Thyroid gland (tissue), 4 donors: ENCODE results near the gene NRXN2. TPM values are rescaled to one million over a fixed set of nuclear protein-coding genes. Genes with fewer than 3 reads are reported as not detected.

Experiments
- DNase-seq, 2 donors: peaks; one replicate each; pipeline ENCODE4 v3.0.0-alpha.2; 2019
- H3K27ac ChIP-seq, 3 donors: fragments of 200-600 bp; sonication (generic); 1 replicate in 2 of 3; 2 replicates in 1 of 3; pipeline ENCODE4 v1.5.1; 2016 to 2019; ENCODE audit warnings: mild to moderate bottlenecking in 1 of 3, moderate library complexity in 1 of 3
- H3K27me3 ChIP-seq: fragments of 200-600 bp; sonication (generic); one replicate; pipeline ENCODE4 v1.5.1; 2019
- H3K36me3 ChIP-seq, 2 donors: fragments of 200-600 bp; sonication (generic); one replicate each; pipeline ENCODE4 v1.5.1; 2016 to 2019
- H3K4me1 ChIP-seq, 2 donors: fragments of 200-600 bp; sonication (generic); one replicate each; pipeline ENCODE4 v1.5.1; 2017 to 2019
- H3K4me3 ChIP-seq, 3 donors: fragments of 200-600 bp; sonication (generic); replicated peaks in 1 of 3; 1 replicate in 2 of 3; 2 replicates in 1 of 3; pipeline ENCODE4 v1.5.1; 2016; ENCODE audit warnings: mild to moderate bottlenecking in 1 of 3
- H3K9me3 ChIP-seq: fragments of 200-600 bp; sonication (generic); one replicate; pipeline ENCODE4 v1.5.1; 2017
- CTCF ChIP-seq, 6 experiments: fragments of 200-600 bp in 3 of 6; fragments of 450-650 bp in 3 of 6; sonication (generic) in 3 of 6; IDR thresholded peaks; one replicate each; pipeline ENCODE4 v1.5.1; 2016 to 2019; ENCODE audit warnings: antibody characterized with exemption in 6 of 6, mild to moderate bottlenecking in 2 of 6, inconsistent platforms in 1 of 6, moderate library complexity in 1 of 6
- POLR2A ChIP-seq, 2 donors: fragments of 450-650 bp; IDR thresholded peaks; one replicate each; pipeline ENCODE4 v1.6.1; 2017; ENCODE audit warnings: antibody characterized with exemption in 2 of 2, mild to moderate bottlenecking in 2 of 2, moderate library complexity in 1 of 2
- WGBS, 2 donors: methylation state at CpG; one replicate each; pipeline ENCODE4 v1.1.5; 2017; 5-methylcytosine and 5-hydroxymethylcytosine counted together
- intact Hi-C: fragments of 100-400 bp; cut with DNase I; formaldehyde crosslinking; loops from one replicate; pipeline ENCODE4 v1.15.1; 2023
- total RNA-seq, 4 donors: library from RNA; depleted of rRNA; stranded (reverse); fragments of >200 nt; gene quantifications; one replicate each; pipeline ENCODE4 v1.2.3, GENCODE V29; 2016

NRXN2 gene
- total RNA-seq, 4 donors from 2014 or later, result 2.0 to 12.3 (median 4.8) TPM

DNA sequence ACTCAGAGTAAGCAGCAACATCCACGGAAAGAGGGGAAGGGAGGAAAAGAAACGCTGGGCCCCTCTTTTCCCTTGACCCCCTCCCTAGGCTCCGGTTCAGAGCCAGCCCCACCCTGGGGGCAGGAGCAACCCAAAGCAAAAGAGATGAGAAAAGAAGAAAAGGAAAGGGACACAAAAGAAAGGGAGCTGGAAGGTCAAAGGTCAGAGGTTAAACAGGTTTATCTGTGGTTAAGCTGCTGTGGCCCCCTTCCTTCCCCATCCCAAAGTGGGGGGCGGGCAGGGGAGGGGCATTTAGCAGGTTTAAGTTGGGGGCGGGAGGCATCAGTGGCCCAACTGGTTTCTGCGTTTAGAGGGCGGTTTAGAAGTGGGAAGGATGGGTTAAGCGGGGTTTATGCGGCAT is 96.4 kb downstream of the NRXN2 start:
- no peak overlapping the region for H3K4me3 ChIP-seq
- H3K27me3 ChIP-seq, result no peaks in the 10 kb centered on the region
- H3K4me1 ChIP-seq, result peaks cover 8 to 17% of the 10 kb centered on the region in 2 donors
- TF ChIP-seq POLR2A (IDR thresholded peaks at IDR 0.05) (no peak), CTCF (IDR thresholded peaks at IDR 0.05) (no peak)
- peak overlapping the region in 1 of 3 donors; percentile 58 for H3K27ac ChIP-seq
- DNase-seq, result no peak
- whole genome bisulfite sequencing, 2 donors, result 84 to 85% methylated on average over 9 of the region's 9 CpGs
- intact Hi-C loops, result no loop called here
- no peaks in the 10 kb centered on the region for H3K36me3 ChIP-seq
- no peaks in the 10 kb centered on the region for H3K9me3 ChIP-seq

DNA sequence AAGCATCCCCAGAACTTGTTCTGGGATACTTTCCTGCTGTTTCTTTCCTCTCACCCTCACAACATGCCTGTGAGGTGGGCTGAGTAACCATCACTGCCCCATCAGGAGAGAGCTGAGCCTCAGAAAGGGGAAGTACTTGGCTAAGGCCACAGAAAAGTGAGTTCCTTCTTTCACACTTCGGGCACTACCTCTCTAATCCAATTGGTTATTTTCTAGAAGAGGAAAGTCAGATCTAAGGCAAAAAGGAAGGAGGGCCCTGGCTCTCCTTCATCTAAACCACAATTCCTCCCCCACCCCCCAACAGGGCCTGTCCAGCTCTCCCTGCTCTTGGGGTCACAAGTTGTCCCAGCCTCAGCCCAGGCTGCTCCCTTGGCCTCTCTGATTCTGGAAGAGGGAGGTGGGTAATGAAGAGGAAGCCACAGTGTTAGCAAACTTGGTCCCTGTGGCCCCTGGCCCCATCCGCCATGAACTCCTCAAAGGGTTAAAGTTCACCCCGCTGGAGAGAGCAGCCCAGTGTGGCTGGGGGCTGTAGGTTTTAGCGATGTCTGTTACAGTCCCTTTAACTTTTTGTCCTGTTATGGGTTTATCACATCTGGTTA is 98.0 kb downstream of the NRXN2 start:
- intact Hi-C loops, result no loop called here
- Histone ChIP-seq H3K27me3 (no peaks in the 10 kb centered on the region), H3K27ac (no peak overlapping the region), H3K4me3 (no peak overlapping the region), H3K36me3 (no peaks in the 10 kb centered on the region), H3K4me1 (peaks cover 25 to 33% of the 10 kb centered on the region in 2 donors), H3K9me3 (no peaks in the 10 kb centered on the region)
- TF ChIP-seq POLR2A (IDR thresholded peaks at IDR 0.05) (no peak), CTCF (IDR thresholded peaks at IDR 0.05) (no peak)
- WGBS, 2 donors, result 89 to 90% methylated on average over 4 of the region's 4 CpGs
- DNase-seq, result no peak

DNA sequence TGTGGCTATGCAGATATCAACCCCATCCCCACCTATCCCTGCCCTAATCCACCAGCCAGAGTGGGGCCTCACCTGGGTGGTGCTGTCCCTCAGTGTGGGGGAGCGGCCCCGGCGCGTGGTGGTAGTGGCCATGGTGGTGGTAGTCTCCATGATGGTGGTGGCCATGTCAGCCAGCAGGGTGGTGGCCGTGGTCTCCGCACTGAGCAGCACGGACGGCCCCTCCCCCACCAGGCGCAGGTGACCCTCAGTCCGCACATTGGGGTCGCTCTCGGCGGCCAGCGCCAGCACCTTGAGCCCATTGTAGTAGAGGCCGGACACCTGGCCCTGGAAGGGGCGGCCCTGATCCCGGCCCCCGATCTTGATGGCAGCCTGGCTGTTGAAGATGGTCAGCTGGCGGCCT is 100.3 kb downstream of the NRXN2 start:
- Histone ChIP-seq H3K27me3 (no peaks in the 10 kb centered on the region), H3K27ac (no peak overlapping the region), H3K9me3 (no peaks in the 10 kb centered on the region), H3K4me3 (no peak overlapping the region), H3K36me3 (no peaks in the 10 kb centered on the region), H3K4me1 (peaks cover 38 to 48% of the 10 kb centered on the region in 2 donors)
- intact Hi-C loops, result no loop called here
- no peak for TF ChIP-seq POLR2A (IDR thresholded peaks at IDR 0.05)
- TF ChIP-seq CTCF (IDR thresholded peaks at IDR 0.05), result no peak
- 94 to 98% methylated on average over 15 to 19 of the region's 19 CpGs for WGBS, 2 donors
- DNase-seq, result no peak

GRCh38 chr11:64621283-64622019 is 101.5 kb downstream of the NRXN2 start:
- TF ChIP-seq CTCF (IDR thresholded peaks at IDR 0.05) (no peak), POLR2A (IDR thresholded peaks at IDR 0.05) (no peak)
- peaks cover 31 to 37% of the 10 kb centered on the region in 2 donors for H3K4me1 ChIP-seq
- no peak overlapping the region for H3K4me3 ChIP-seq
- 71 to 83% methylated on average over 5 of the region's 5 CpGs for WGBS, 2 donors
- no peaks in the 10 kb centered on the region for H3K36me3 ChIP-seq
- intact Hi-C loops, result no loop called here
- no peak for DNase-seq
- no peaks in the 10 kb centered on the region for H3K9me3 ChIP-seq
- H3K27me3 ChIP-seq, result no peaks in the 10 kb centered on the region
- H3K27ac ChIP-seq, result peak overlapping the region; percentile 76 to 81 (median 80)

GRCh38 chr11:64620381-64620971 is 102.5 kb downstream of the NRXN2 start:
- peak overlapping the region; percentile 76 to 81 (median 80) for H3K27ac ChIP-seq
- H3K4me3 ChIP-seq, result no peak overlapping the region
- TF ChIP-seq CTCF (IDR thresholded peaks at IDR 0.05) (no peak), POLR2A (IDR thresholded peaks at IDR 0.05) (no peak)
- H3K4me1 ChIP-seq, result peaks cover 31 to 37% of the 10 kb centered on the region in 2 donors
- WGBS, 2 donors, result 23 to 32% methylated on average over 12 of the region's 13 CpGs
- intact Hi-C loops, result no loop called here
- no peaks in the 10 kb centered on the region for H3K27me3 ChIP-seq
- H3K36me3 ChIP-seq, result no peaks in the 10 kb centered on the region
- no peaks in the 10 kb centered on the region for H3K9me3 ChIP-seq
- peak; percentile 40 to 54 for DNase-seq
